ENCODE results near the gene RSKR.

RSKR gene

DNA sequence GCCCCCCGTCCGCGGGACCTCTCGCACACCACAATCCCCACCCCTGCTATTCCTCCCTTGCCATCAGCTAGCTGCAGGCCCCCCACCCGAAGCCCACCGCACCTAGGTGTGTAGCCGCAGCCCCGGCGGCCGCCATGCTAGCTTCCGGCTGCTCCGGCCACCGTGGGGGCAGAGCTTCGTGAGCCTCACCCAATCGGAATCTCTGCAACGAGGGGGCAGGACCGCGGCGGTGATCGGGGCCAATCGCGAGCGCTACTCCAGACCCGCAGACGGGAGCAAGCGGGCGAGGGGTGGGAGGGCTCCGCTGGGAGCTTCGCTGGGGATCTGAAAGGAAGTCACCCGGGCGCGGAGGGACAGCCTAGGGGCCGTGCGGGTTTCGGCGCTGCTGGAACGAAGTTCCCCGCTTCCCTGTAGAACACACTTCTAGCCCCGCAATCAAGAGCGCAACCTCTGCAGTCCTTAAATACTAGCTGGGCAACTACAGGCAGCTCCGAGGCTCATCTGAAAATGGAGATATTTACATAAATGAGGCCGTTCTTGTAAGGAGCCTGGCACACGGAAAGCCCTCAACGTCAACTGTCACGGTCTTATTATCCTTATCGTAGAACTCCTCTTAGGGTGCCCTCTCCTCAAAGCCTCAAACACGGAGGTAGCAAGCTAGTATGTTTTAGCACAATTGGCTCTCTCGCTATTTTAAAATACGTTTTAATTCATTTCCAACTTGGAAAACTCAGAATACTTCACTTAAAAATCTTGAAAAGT is 42.4 kb downstream of the RSKR start, which contains the start of gene PIGS:
PIGS (minus strand) TSS at position 164 of the 762 bp plus-strand sequence; CDS start at position 136, 28 bp downstream.
- Histone ChIP-seq H3K4me1 (ENCODE audit: control insufficient read depth in 1 of 2, insufficient read depth in 1 of 2, low read depth in 1 of 2, low read length in 1 of 2) (peaks cover 45 to 52% of the 10 kb centered on the region in 2 experiments), H3K4me3 (ENCODE audit: low read depth in 1 of 2, low read length in 1 of 2) (peak within 1 kb of the TSS; percentile 88 to 92), H3K27ac (peak within 1 kb of the TSS; percentile 73), H3K27me3 (no peaks in the 10 kb centered on the region), H3K9me3 (no peaks in the 10 kb centered on the region), H3K36me3 (no peaks in the 10 kb centered on the region)
- TF ChIP-seq CTCF (IDR thresholded peaks at IDR 0.05) = peak; percentile 38

- no peak for TF ChIP-seq CTCF (IDR thresholded peaks at IDR 0.05)
- H3K27ac ChIP-seq = peak overlapping the region; percentile 73
Observed at GRCh38 chr17:28570716-28571360, 43.1 kb downstream of the RSKR start.

GRCh38 chr17:28569446-28569845 is 44.5 kb downstream of the RSKR start:
- Histone ChIP-seq H3K9me3 (no peaks in the 10 kb centered on the region), H3K4me1 (ENCODE audit: control insufficient read depth in 1 of 2, insufficient read depth in 1 of 2, low read depth in 1 of 2, low read length in 1 of 2) (peaks cover 42% of the 10 kb centered on the region in 2 experiments), H3K27ac (no peak overlapping the region), H3K36me3 (no peaks in the 10 kb centered on the region), H3K27me3 (no peaks in the 10 kb centered on the region), H3K4me3 (ENCODE audit: low read depth in 1 of 2, low read length in 1 of 2) (no peak overlapping the region)
- no peak for TF ChIP-seq CTCF (IDR thresholded peaks at IDR 0.05)

More at GRCh38 chr17:28570716-28571360, 43.1 kb downstream of the RSKR start:
- Histone ChIP-seq H3K4me3 (ENCODE audit: low read depth in 1 of 2, low read length in 1 of 2) (peak overlapping the region; percentile 88 to 92), H3K4me1 (ENCODE audit: control insufficient read depth in 1 of 2, insufficient read depth in 1 of 2, low read depth in 1 of 2, low read length in 1 of 2) (peaks cover 42 to 48% of the 10 kb centered on the region in 2 experiments), H3K9me3 (no peaks in the 10 kb centered on the region), H3K36me3 (no peaks in the 10 kb centered on the region), H3K27me3 (no peaks in the 10 kb centered on the region)

GRCh38 chr17:28567604-28568003 is 46.4 kb downstream of the RSKR start:
- Histone ChIP-seq H3K9me3 (no peaks in the 10 kb centered on the region), H3K27me3 (no peaks in the 10 kb centered on the region), H3K4me3 (ENCODE audit: low read depth in 1 of 2, low read length in 1 of 2) (no peak overlapping the region), H3K36me3 (peaks cover 16% of the 10 kb centered on the region), H3K4me1 (ENCODE audit: control insufficient read depth in 1 of 2, insufficient read depth in 1 of 2, low read depth in 1 of 2, low read length in 1 of 2) (peaks cover 42% of the 10 kb centered on the region in 2 experiments), H3K27ac (peak overlapping the region; percentile 50)
- no peak for TF ChIP-seq CTCF (IDR thresholded peaks at IDR 0.05)

DNA sequence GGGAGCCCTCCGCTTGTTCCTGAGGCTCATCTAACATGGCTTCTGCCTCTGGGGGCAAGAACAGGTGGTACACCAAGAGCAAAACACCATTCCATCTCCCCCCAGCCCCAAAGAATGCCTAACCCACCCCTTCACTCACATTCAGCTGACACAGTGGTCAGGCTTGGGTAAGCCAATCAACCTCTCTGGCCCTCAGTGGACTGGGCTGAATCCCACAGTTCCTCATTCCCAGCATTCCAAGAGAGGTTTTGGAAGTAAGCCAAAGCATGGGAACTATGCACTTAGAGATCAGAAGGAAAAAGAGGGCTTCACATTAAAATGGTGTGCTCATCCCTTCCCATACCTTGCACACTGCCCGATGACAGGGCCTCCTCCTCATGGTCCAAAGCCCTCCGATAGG is 50.5 kb downstream of the RSKR start:
- H3K4me3 ChIP-seq (ENCODE audit: low read depth in 1 of 2, low read length in 1 of 2) = no peak overlapping the region
- peaks cover 56% of the 10 kb centered on the region for H3K36me3 ChIP-seq

More for the DNA sequence above, 50.5 kb downstream of the RSKR start:
- Histone ChIP-seq H3K27me3 (no peaks in the 10 kb centered on the region), H3K9me3 (no peaks in the 10 kb centered on the region), H3K27ac (no peak overlapping the region), H3K4me1 (ENCODE audit: control insufficient read depth in 1 of 2, insufficient read depth in 1 of 2, low read depth in 1 of 2, low read length in 1 of 2) (peaks cover 15 to 16% of the 10 kb centered on the region in 2 experiments)
- no peak for TF ChIP-seq CTCF (IDR thresholded peaks at IDR 0.05)
